H1 (cell line): ENCODE measurements around the gene LRRC46. TPM values are rescaled to one million over a fixed set of nuclear protein-coding genes. Genes with fewer than 3 reads are reported as not detected.

Source experiments
- CTCF ChIA-PET: fragments of 300-600 bp; sonication (Branson Sonifier 250); formaldehyde crosslinking; loops from one replicate; lab custom pipeline; 2021; ENCODE audit not compliant: partially characterized antibody; lab: Charles Lee
- POLR2A ChIA-PET: fragments of 300-600 bp; sonication (Branson Sonifier 250); formaldehyde crosslinking; loops from one replicate; lab custom pipeline; 2021; ENCODE audit warnings: inconsistent platforms; ENCODE audit not compliant: partially characterized antibody; lab: Charles Lee
- DNase-seq, 2 experiments: peaks; one replicate each; pipeline versions ENCODE4 v3.0.0 to v3.0.0-alpha.2; 2010 to 2022; ENCODE audit warnings: low spot score in 2 of 2, low read depth in 1 of 2, mixed read lengths in 1 of 2
- FAIRE-seq: peaks from 2 replicates; lab custom pipeline; 2011; peaks lifted over from hg19 to GRCh38; lab: Jason Lieb, UNC
- H2AFZ ChIP-seq: 2 replicates; pipeline ENCODE4 v1.8.1; 2012; ENCODE audit warnings: low read length, inconsistent platforms
- H2AK5ac ChIP-seq: 2 replicates; pipeline ENCODE4 v1.6.1; 2013; ENCODE audit warnings: low read depth, low read length
- H2BK120ac ChIP-seq: replicated peaks from 2 replicates; pipeline ENCODE3; 2013; ENCODE audit warnings: low read depth, low read length, inconsistent platforms
- H2BK12ac ChIP-seq: 2 replicates; pipeline ENCODE4 v1.6.1; 2013; ENCODE audit warnings: low read depth, low read length
- H2BK15ac ChIP-seq: 2 replicates; pipeline ENCODE4 v1.6.1; 2013; ENCODE audit warnings: low read length
- H2BK20ac ChIP-seq: 2 replicates; pipeline ENCODE4 v1.6.1; 2013; ENCODE audit warnings: low read length
- H2BK5ac ChIP-seq: 2 replicates; pipeline ENCODE4 v1.6.1; 2013; ENCODE audit warnings: low read depth, low read length
- H3K14ac ChIP-seq: 2 replicates; pipeline ENCODE4 v1.6.1; 2013; ENCODE audit warnings: inconsistent platforms; ENCODE audit not compliant: insufficient read length
- H3K18ac ChIP-seq: 2 replicates; pipeline ENCODE4 v1.6.1; 2013; ENCODE audit warnings: low read length; ENCODE audit errors: extremely low read depth
- H3K23ac ChIP-seq: 2 replicates; pipeline ENCODE4 v1.6.1; 2013; ENCODE audit warnings: inconsistent platforms; ENCODE audit not compliant: insufficient read length
- H3K23me2 ChIP-seq: 2 replicates; pipeline ENCODE4 v1.6.1; 2013; ENCODE audit warnings: low read depth, low read length
- H3K27ac ChIP-seq: 2 replicates; pipeline ENCODE4 v1.6.1; 2011; ENCODE audit warnings: low read depth, low read length, inconsistent platforms
- H3K27me3 ChIP-seq, 4 experiments: replicated peaks in 1 of 4; 1 replicate in 1 of 4; 2 replicates in 3 of 4; pipeline versions ENCODE4 v1.6.1 to v1.8.1; 2011 to 2013; ENCODE audit warnings: low read length in 3 of 4, mild to moderate bottlenecking in 3 of 4, inconsistent platforms in 2 of 4, mixed read lengths in 2 of 4, moderate library complexity in 1 of 4; ENCODE audit not compliant: control insufficient read depth in 3 of 4, insufficient read depth in 3 of 4; ENCODE audit errors: extremely low read depth in 1 of 4
- H3K36me3 ChIP-seq, 4 experiments: 2 replicates each; pipeline versions ENCODE4 v1.6.1 to v1.8.1; 2011 to 2013; ENCODE audit warnings: mild to moderate bottlenecking in 4 of 4, low read length in 3 of 4, moderate library complexity in 2 of 4, control low read depth in 1 of 4, inconsistent platforms in 1 of 4; ENCODE audit not compliant: insufficient read depth in 4 of 4, control insufficient read depth in 2 of 4
- H3K4ac ChIP-seq: replicated peaks from 2 replicates; pipeline ENCODE3; 2013; ENCODE audit warnings: low read length, low read depth, mixed read lengths, inconsistent platforms; ENCODE audit not compliant: insufficient read length
- H3K4me1 ChIP-seq, 4 experiments: replicated peaks in 1 of 4; 1 replicate in 1 of 4; 2 replicates in 3 of 4; pipeline versions ENCODE4 v1.6.1 to v1.8.1; 2011 to 2013; ENCODE audit warnings: low read length in 3 of 4, inconsistent platforms in 2 of 4, mixed read lengths in 1 of 4; ENCODE audit not compliant: insufficient read depth in 4 of 4, control insufficient read depth in 3 of 4
- H3K4me2 ChIP-seq, 2 experiments: 2 replicates each; pipeline versions ENCODE4 v1.6.1 to v1.8.1; 2011 to 2013; ENCODE audit warnings: low read depth in 2 of 2, low read length in 2 of 2, control low read depth in 1 of 2, inconsistent platforms in 1 of 2, mild to moderate bottlenecking in 1 of 2; ENCODE audit not compliant: insufficient read depth in 1 of 2
- H3K4me3 ChIP-seq, 4 experiments: fragments of 200-600, 300-600 bp in 1 of 4; sonication (generic), shearing (Covaris generic), sonication (Bioruptor Twin) in 1 of 4; 2 replicates each; pipeline versions ENCODE4 v1.5.1 to v1.8.1; 2011 to 2016; ENCODE audit warnings: low read length in 4 of 4, low read depth in 3 of 4, control low read depth in 2 of 4, inconsistent platforms in 2 of 4, mild to moderate bottlenecking in 2 of 4, mixed read lengths in 1 of 4, moderate library complexity in 1 of 4; ENCODE audit not compliant: insufficient read depth in 2 of 4; ENCODE audit errors: extremely low read depth in 1 of 4
- H3K56ac ChIP-seq: replicated peaks from 2 replicates; pipeline ENCODE3; 2013; ENCODE audit warnings: low read depth, mild to moderate bottlenecking, mixed read lengths, low read length, inconsistent platforms; ENCODE audit not compliant: insufficient read length
- H3K79me1 ChIP-seq: 2 replicates; pipeline ENCODE4 v1.6.1; 2013; ENCODE audit warnings: low read depth, low read length, control low read depth
- H3K79me2 ChIP-seq, 2 experiments: 2 replicates each; pipeline versions ENCODE4 v1.6.1 to v1.8.1; 2012 to 2013; ENCODE audit warnings: low read length in 2 of 2, mild to moderate bottlenecking in 2 of 2, inconsistent platforms in 1 of 2; ENCODE audit not compliant: insufficient read depth in 2 of 2, control insufficient read depth in 1 of 2
- H3K9ac ChIP-seq, 4 experiments: replicated peaks in 1 of 4; 1 replicate in 1 of 4; 2 replicates in 3 of 4; pipeline versions ENCODE4 v1.6.1 to v1.8.1; 2011 to 2013; ENCODE audit warnings: low read depth in 3 of 4, low read length in 3 of 4, control low read depth in 2 of 4, mild to moderate bottlenecking in 2 of 4, moderate library complexity in 2 of 4, inconsistent platforms in 1 of 4; ENCODE audit errors: extremely low read depth in 1 of 4
- H3K9me3 ChIP-seq, 2 experiments: 2 replicates each; pipeline versions ENCODE4 v1.6.1 to v1.8.1; 2012 to 2013; ENCODE audit warnings: mild to moderate bottlenecking in 2 of 2, moderate library complexity in 2 of 2, control low read depth in 1 of 2, inconsistent platforms in 1 of 2, low read depth in 1 of 2, low read length in 1 of 2, mixed read lengths in 1 of 2; ENCODE audit not compliant: insufficient read depth in 2 of 2
- H4K20me1 ChIP-seq, 2 experiments: replicated peaks in 1 of 2; 2 replicates each; pipeline versions ENCODE3 to v1.8.1; 2011 to 2013; ENCODE audit warnings: inconsistent platforms in 2 of 2, low read length in 2 of 2, mild to moderate bottlenecking in 1 of 2; ENCODE audit not compliant: insufficient read depth in 2 of 2, control insufficient read depth in 1 of 2
- H4K5ac ChIP-seq: 2 replicates; pipeline ENCODE4 v1.6.1; 2013; ENCODE audit warnings: low read length, low read depth, mixed read lengths, inconsistent platforms; ENCODE audit not compliant: insufficient read length
- H4K8ac ChIP-seq: 2 replicates; pipeline ENCODE4 v1.8.0; 2013; ENCODE audit warnings: mild to moderate bottlenecking, moderate library complexity, low read length, inconsistent platforms; ENCODE audit not compliant: insufficient read depth; ENCODE audit errors: extremely low read depth
- H4K91ac ChIP-seq: replicated peaks from 2 replicates; pipeline ENCODE3; 2013; ENCODE audit warnings: low read length, mixed read lengths, inconsistent platforms; ENCODE audit not compliant: insufficient read length
- KDM4A ChIP-seq: IDR thresholded peaks from one replicate; pipeline ENCODE4 v1.7.1; 2012; ENCODE audit warnings: low read depth, mild to moderate bottlenecking, moderate library complexity, low read length, inconsistent platforms; ENCODE audit not compliant: severe bottlenecking
- NANOG ChIP-seq: IDR thresholded peaks from 2 replicates; pipeline ENCODE4 v1.6.1; 2011; ENCODE audit warnings: low read length, low read depth, mild to moderate bottlenecking, inconsistent platforms; ENCODE audit not compliant: insufficient read depth, poor library complexity, severe bottlenecking
- RBBP5 ChIP-seq: IDR thresholded peaks from 2 replicates; pipeline ENCODE4 v1.7.1; 2012; ENCODE audit warnings: low read depth, mild to moderate bottlenecking, inconsistent platforms, low read length, moderate library complexity, borderline replicate concordance
- SAP30 ChIP-seq: fragments of 300-600 bp; sonication (generic); IDR thresholded peaks from 2 replicates; pipeline ENCODE4 v1.7.1; 2012; ENCODE audit warnings: low read length, moderate library complexity, mild to moderate bottlenecking, inconsistent platforms; ENCODE audit not compliant: insufficient read depth, insufficient replicate concordance
- SIN3A ChIP-seq, 2 experiments: IDR thresholded peaks in 1 of 2; conservative IDR thresholded peaks in 1 of 2; 2 replicates each; pipeline ENCODE4 v1.6.1; 2011 to 2012; ENCODE audit warnings: low read length in 2 of 2, improper control_type of control experiment in 1 of 2, low read depth in 1 of 2, mild to moderate bottlenecking in 1 of 2
- SP2 ChIP-seq: IDR thresholded peaks from 2 replicates; pipeline ENCODE4 v1.6.1; 2012; ENCODE audit warnings: mild to moderate bottlenecking, low read length, inconsistent platforms
- TCF12 ChIP-seq: IDR thresholded peaks from 2 replicates; pipeline ENCODE4 v1.6.1; 2011; ENCODE audit warnings: low read depth, mild to moderate bottlenecking, low read length
- TEAD4 ChIP-seq: IDR thresholded peaks from 2 replicates; pipeline ENCODE4 v1.6.1; 2012; ENCODE audit warnings: low read depth, low read length, inconsistent platforms, mixed read lengths
- YY1 ChIP-seq: IDR thresholded peaks from 2 replicates; pipeline ENCODE4 v1.6.1; 2011; ENCODE audit warnings: low read depth, mild to moderate bottlenecking, low read length
- WGBS, 2 experiments: shearing (Covaris generic) in 1 of 2; methylation state at CpG; one replicate each; pipeline versions ENCODE4 v1.1.6 to v1.1.7; 2013 to 2015; ENCODE audit warnings: low lambda C conversion rate in 2 of 2, mixed read lengths in 2 of 2, inconsistent platforms in 1 of 2, low coverage in 1 of 2, missing lambda C conversion rate in 1 of 2; ENCODE audit not compliant: insufficient replicate concordance in 2 of 2, insufficient coverage in 1 of 2, insufficient read length in 1 of 2; ENCODE audit errors: extremely low coverage in 1 of 2, missing lambda C conversion rate in 1 of 2; 5-methylcytosine and 5-hydroxymethylcytosine counted together
- polyA plus RNA-seq, 7 experiments: library from polyadenylated mRNA; depleted of rRNA in 3 of 7; stranded (reverse) in 5 of 7; unstranded in 2 of 7; fragments of >200 nt in 5 of 7; fragments of 200-250 nt in 2 of 7; gene quantifications; 1 replicate in 5 of 7; 2 replicates in 1 of 7; 4 replicates in 1 of 7; pipeline versions ENCODE4 v1.2.1 to v1.2.3, GENCODE V29; 2011 to 2013; ENCODE audit warnings: missing spikeins in 2 of 7, mixed read lengths in 2 of 7
- total RNA-seq: library from RNA; stranded (reverse); fragmentation: NEBNext Ultra II Directional; extraction: Animal tissue kit (Norgen Biotek cat#: 25700); gene quantifications from 2 replicates; pipeline ENCODE4 v1.2.1, GENCODE V29; 2021

The LRRC46 gene
- total and polyA plus RNA-seq, 2 of the 8 experiments (the other 6 are each of a cell fraction or from before 2014, with no cell fraction given): 0.18 TPM; not detected in 1

DNA sequence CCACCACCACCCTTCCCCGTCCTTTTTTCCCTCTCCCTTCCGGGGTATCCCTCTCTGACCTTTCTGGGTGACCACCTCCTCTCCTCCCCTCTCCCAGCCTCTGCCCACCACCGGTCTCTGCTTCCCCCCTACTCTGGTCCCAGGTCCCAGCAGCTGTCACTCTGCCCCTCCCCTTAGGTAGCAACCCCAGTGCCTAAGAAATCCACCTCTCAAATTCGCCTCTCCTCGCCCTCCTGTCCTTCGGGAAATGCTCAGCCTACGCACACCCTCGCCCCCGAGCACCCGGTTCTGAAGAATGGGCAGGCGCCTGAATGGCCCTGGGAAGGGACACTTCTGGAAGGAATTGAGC, 20.3 kb downstream of the LRRC46 start:
- no peak overlapping the region for H3K27ac ChIP-seq
- peak overlapping the region; percentile 95 to 99 for H3K4me2 ChIP-seq
- ChIA-PET CTCF (interaction anchor here (15.3 to 33.0 kb wide), 5 partner anchors 5 to 97 kb away, joined by 246 to 1206 read pairs (median 373); partner anchors contain the start of genes PNPO, PRR15L, SCRN2 and SP2), POLR2A (interaction anchor here (1.3 to 12.4 kb wide), 3 partner anchors 17 to 40 kb away, joined by 5 to 134 read pairs (median 5); partner anchors contain the start of gene SP2)
- no peak overlapping the region for H3K14ac ChIP-seq
- H3K4ac ChIP-seq: no peak overlapping the region
- FAIRE-seq: no peak
- 2% methylated on average over 9 of the region's 11 CpGs; no CpG with 5 or more reads in 1 of the 2 experiments for WGBS, 2 experiments
- H3K9ac ChIP-seq: no peak overlapping the region
- no peak overlapping the region for H3K56ac ChIP-seq
- H3K36me3 ChIP-seq: no peaks in the 10 kb centered on the region
- no peak overlapping the region for H2AFZ ChIP-seq
- no peak overlapping the region for H2BK15ac ChIP-seq
- H3K23ac ChIP-seq: no peak overlapping the region
- peaks cover 23% of the 10 kb centered on the region for H3K23me2 ChIP-seq
- TF ChIP-seq SP2 (no peak), KDM4A (peak; percentile 30), RBBP5 (no peak; the same call in 1 of the 2 replicates), TEAD4 (no peak), NANOG (peak; percentile 10), TCF12 (no peak), YY1 (no peak), SIN3A (conservative IDR thresholded peaks at IDR 0.05 in 1 of 2, IDR thresholded peaks at IDR 0.05 in 1 of 2; ENCODE audit: low read depth in 1 of 2, low read length in 2 of 2) (peak in 1 of 2 experiments; percentile 51; a peak in 1 of 4 replicates), SAP30 (peak; percentile 70)
- no peak overlapping the region for H4K5ac ChIP-seq
- H3K79me1 ChIP-seq: no peaks in the 10 kb centered on the region
- H4K8ac ChIP-seq: no peak overlapping the region
- H3K4me3 ChIP-seq: peak overlapping the region; percentile 39 to 67 (median 63)
- H2BK5ac ChIP-seq: no peak overlapping the region
- no peaks in the 10 kb centered on the region for H3K79me2 ChIP-seq
- H4K20me1 ChIP-seq: peaks cover 3 to 5% of the 10 kb centered on the region in 2 experiments
- no peak overlapping the region for H2BK20ac ChIP-seq
- H3K18ac ChIP-seq: peak overlapping the region; percentile 29; the same call in 1 of the 2 replicates
- H3K4me1 ChIP-seq: peaks cover 4 to 25% (median 15%) of the 10 kb centered on the region in 4 experiments
- H3K27me3 ChIP-seq: peaks cover 57 to 90% (median 83%) of the 10 kb centered on the region in 4 experiments
- H3K9me3 ChIP-seq: no peaks in the 10 kb centered on the region
- no peak overlapping the region for H2BK120ac ChIP-seq
- DNase-seq: peak in 1 of 2 experiments; percentile 75
- no peak overlapping the region for H2AK5ac ChIP-seq
- H4K91ac ChIP-seq: no peak overlapping the region
- no peak overlapping the region for H2BK12ac ChIP-seq
